Thymus (tissue), 11 donors: ENCODE results near the gene USP7. TPM values are rescaled to one million over a fixed set of nuclear protein-coding genes. Genes with fewer than 3 reads are reported as not detected.

ENCODE experiments used
- DNase-seq, 9 donors: peaks; one replicate each; pipeline ENCODE4 v3.0.0-alpha.2; 2013; ENCODE audit warnings: low spot score in 9 of 9, low read depth in 6 of 9, missing footprints in 1 of 9
- H3K27ac ChIP-seq, 2 donors: one replicate each; pipeline ENCODE4 v1.5.1; 2013; ENCODE audit warnings: control low read depth in 1 of 2, low read depth in 1 of 2, low read length in 1 of 2, mild to moderate bottlenecking in 1 of 2, moderate library complexity in 1 of 2
- H3K27me3 ChIP-seq, 2 donors: one replicate each; pipeline ENCODE4 v1.5.1; 2013; ENCODE audit warnings: low read length in 1 of 2; ENCODE audit not compliant: control insufficient read depth in 2 of 2, insufficient read depth in 1 of 2
- H3K36me3 ChIP-seq, 2 donors: one replicate each; pipeline ENCODE4 v1.5.1; 2013; ENCODE audit warnings: low read length in 1 of 2, mild to moderate bottlenecking in 1 of 2, moderate library complexity in 1 of 2; ENCODE audit not compliant: control insufficient read depth in 2 of 2, insufficient read depth in 2 of 2
- H3K4me1 ChIP-seq, 2 donors: one replicate each; pipeline ENCODE4 v1.5.1; 2013; ENCODE audit warnings: low read length in 2 of 2; ENCODE audit not compliant: control insufficient read depth in 2 of 2, insufficient read depth in 2 of 2
- H3K4me3 ChIP-seq, 2 donors: one replicate each; pipeline ENCODE4 v1.5.1; 2013; ENCODE audit warnings: low read length in 2 of 2, control low read depth in 1 of 2, mild to moderate bottlenecking in 1 of 2
- H3K9me3 ChIP-seq, 2 donors: one replicate each; pipeline ENCODE4 v1.5.1; 2013; ENCODE audit warnings: low read length in 1 of 2, mild to moderate bottlenecking in 1 of 2; ENCODE audit not compliant: control insufficient read depth in 2 of 2, insufficient read depth in 1 of 2
- WGBS: extraction: QIAGEN DNeasy Blood & Tissue Kit; methylation state at CpG from one replicate; pipeline ENCODE4 v1.1.7; 2013; 5-methylcytosine and 5-hydroxymethylcytosine counted together
- polyA plus RNA-seq: library from polyadenylated mRNA; stranded (reverse); fragments of 200-250 nt; gene quantifications from one replicate; pipeline ENCODE4 v1.2.3, GENCODE V29; 2013
- total RNA-seq: library from RNA; stranded (reverse); fragments of 120-200 nt; gene quantifications from one replicate; pipeline ENCODE4 v1.2.4, GENCODE V29; 2013
- donor health status: healthy.

The USP7 gene
- total and polyA plus RNA-seq, 2 donors = 58.3 to 75.1 TPM

DNA sequence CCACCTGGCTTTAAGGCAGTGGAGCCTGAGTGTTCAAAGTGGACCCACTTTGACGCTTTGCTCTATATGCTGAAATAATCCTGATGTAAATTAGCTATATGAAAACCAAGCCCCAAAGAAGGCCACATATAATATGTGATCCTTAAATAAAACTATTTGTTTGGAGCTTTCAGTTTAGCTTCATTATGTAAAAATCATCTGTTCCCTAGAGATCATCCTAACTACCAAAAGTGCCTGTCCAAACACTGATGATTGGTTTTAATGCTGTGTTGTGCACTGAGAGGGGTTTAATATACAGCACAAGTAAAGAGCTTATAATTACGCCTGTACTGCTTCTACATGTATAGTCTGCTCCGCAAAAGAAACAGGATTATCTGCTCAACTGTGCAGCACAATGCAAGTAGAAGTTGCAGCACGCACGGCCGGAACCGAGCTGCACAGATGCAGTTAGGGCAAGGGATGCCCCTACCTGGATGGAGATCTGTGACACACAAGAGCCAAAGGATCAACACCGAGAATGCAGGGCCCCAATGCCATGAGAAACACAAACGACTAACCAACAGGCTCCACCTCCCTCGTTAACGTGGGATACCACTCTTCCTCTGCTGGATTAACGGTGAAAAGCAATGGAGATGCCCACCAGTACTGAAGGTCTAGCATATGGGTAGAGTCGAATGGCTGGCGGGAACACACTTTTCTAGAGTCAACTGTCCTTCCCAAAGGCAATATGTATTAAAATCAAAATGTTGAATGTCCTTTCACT lies 20.5 kb downstream of the USP7 start:
- Histone ChIP-seq H3K36me3 (peaks cover 0 to 5% of the 10 kb centered on the region in 2 donors), H3K27ac (no peak overlapping the region), H3K9me3 (no peaks in the 10 kb centered on the region), H3K4me1 (peaks cover 47 to 52% of the 10 kb centered on the region in 2 donors), H3K4me3 (no peak overlapping the region), H3K27me3 (no peaks in the 10 kb centered on the region)
- WGBS = 88% methylated on average over 14 of the region's 14 CpGs
- DNase-seq = no peak

DNA sequence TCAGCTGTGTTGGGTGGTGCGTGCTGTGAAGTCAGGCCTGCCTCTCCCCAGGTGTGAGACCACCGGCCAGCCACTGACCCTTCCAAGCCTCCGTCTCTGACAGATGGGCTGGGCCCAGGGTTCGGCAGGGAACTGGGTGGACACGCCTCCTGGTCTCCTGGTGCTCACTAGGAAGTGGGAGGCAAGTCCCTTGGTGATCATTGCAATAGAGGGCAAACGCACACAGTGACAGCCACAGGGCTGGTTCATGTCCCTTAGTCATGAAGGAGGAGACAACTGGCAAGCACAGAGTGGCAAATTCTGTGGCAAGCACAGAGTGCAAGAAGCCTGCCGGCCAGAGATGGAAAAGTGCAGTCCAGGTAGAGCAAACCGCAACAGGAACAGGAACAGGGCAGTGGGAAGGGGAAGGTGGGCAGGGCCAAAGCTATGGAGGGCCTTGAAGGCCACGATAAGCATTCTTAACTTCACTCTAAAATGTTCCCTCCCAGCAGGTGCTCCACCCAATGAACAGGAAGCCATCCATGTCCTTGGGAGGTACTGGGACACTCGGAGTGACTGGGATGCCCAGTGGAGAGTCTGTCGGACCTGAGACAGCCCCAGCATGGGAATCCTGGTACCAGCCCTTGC lies 21.9 kb downstream of the USP7 start:
- Histone ChIP-seq H3K9me3 (no peaks in the 10 kb centered on the region), H3K27ac (no peak overlapping the region), H3K36me3 (peaks cover 0 to 5% of the 10 kb centered on the region in 2 donors), H3K4me1 (peaks cover 51 to 58% of the 10 kb centered on the region in 2 donors), H3K4me3 (no peak overlapping the region), H3K27me3 (no peaks in the 10 kb centered on the region)
- DNase-seq = no peak
- 86% methylated on average over 10 of the region's 11 CpGs for WGBS

DNA sequence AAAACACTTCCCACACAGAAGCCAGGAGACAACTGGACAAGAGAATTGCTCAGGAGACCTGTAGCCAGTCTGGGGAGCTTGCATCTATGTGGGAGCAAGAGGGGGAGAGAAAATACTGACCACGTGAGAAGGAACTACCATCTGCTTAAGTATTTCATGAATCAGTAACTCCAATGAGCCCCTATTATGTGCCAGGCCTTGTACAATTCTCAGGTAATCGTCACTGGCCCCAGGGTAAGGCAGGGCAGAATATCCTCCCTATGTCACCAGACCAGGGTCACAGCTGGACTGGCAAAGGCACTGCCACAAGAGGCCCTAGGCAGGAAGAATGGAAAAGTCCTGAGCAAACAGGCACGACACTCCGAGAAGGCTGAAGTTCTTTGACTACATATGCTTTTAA lies 25.9 kb downstream of the USP7 start:
- H3K4me3 ChIP-seq = no peak overlapping the region
- no peaks in the 10 kb centered on the region for H3K27me3 ChIP-seq
- H3K4me1 ChIP-seq = peaks cover 33 to 41% of the 10 kb centered on the region in 2 donors
- no peak for DNase-seq
- no peaks in the 10 kb centered on the region for H3K9me3 ChIP-seq
- WGBS = 92% methylated on average over 4 of the region's 4 CpGs
- H3K36me3 ChIP-seq = peaks cover 0 to 5% of the 10 kb centered on the region in 2 donors
- H3K27ac ChIP-seq = no peak overlapping the region

DNA sequence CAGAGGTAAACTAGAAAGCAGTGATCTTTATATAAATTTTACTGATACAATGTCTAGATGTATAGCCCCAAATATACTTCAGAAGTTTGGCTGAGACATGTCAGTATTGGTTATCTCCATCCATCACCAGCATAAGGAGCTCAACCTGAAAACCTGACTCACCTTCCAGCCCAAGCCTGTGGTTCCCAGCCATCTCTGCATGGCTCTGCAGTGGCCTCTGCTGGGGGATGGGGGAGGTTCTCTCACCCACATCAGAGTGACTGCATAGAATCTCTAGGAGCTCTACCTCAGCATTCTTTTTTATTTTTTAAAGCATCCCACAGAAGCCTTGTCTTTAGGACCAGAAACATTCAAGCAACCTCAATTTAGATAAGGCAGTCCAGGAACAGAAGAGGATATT lies 27.3 kb downstream of the USP7 start:
- no peak overlapping the region for H3K4me3 ChIP-seq
- H3K27ac ChIP-seq = peak overlapping the region in 1 of 2 donors; percentile 14
- no peaks in the 10 kb centered on the region for H3K27me3 ChIP-seq
- peaks cover 31 to 32% of the 10 kb centered on the region in 2 donors for H3K4me1 ChIP-seq
- DNase-seq = peak in 5 of 9 donors; percentile 59 to 82 (median 67)
- no peaks in the 10 kb centered on the region for H3K9me3 ChIP-seq
- peaks cover 0 to 3% of the 10 kb centered on the region in 2 donors for H3K36me3 ChIP-seq

DNA sequence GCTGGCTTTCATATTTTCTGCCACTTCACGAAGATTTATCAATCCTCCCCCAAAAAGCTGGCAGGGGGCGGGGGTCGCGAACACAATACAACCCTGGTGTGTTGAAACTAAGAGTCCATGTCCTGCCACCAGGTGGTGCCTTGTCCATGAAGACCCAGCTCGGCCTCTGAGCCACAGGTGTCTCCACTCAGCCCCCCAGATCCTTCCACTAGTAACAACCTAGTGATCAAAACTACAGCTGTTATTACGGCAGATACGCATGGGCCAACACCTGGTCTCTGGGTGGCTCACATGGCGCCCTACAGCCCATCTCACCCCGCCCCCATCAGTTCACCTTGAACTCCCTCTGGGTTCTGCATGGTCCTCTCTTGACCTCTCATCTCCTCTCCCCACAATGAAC lies 27.7 kb downstream of the USP7 start:
- WGBS = 61% methylated on average over 9 of the region's 9 CpGs
- Histone ChIP-seq H3K36me3 (peaks cover 0 to 3% of the 10 kb centered on the region in 2 donors), H3K27me3 (no peaks in the 10 kb centered on the region), H3K27ac (peak overlapping the region in 1 of 2 donors; percentile 14), H3K9me3 (no peaks in the 10 kb centered on the region), H3K4me3 (no peak overlapping the region), H3K4me1 (peaks cover 31 to 32% of the 10 kb centered on the region in 2 donors)
- DNase-seq = peak in 4 of 9 donors; percentile 36 to 64 (median 51)

DNA sequence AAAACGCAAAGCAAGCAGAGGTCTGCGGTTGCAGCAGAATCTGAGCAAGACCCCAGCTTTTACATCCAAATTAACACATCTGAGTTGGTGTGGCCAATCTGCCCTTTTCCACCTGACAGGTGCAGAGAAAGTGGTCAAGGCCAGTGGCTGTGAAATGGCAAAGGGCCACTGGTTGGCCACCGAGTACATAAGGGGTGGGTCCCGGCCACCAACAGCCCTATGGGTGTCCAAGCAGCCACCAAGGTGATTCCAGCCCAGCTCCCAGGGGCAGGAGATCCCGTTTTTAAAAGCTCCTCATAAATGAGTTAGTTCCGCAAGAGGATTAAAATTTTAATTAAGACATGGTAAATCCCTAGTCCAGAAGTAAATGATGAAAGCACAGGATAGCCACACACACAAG lies 29.1 kb downstream of the USP7 start:
- no peaks in the 10 kb centered on the region for H3K9me3 ChIP-seq
- H3K4me3 ChIP-seq = no peak overlapping the region
- no peaks in the 10 kb centered on the region for H3K27me3 ChIP-seq
- 95% methylated on average over 6 of the region's 6 CpGs for WGBS
- no peak overlapping the region for H3K27ac ChIP-seq
- H3K4me1 ChIP-seq = peaks cover 29 to 32% of the 10 kb centered on the region in 2 donors
- H3K36me3 ChIP-seq = peaks cover 7 to 9% of the 10 kb centered on the region in 2 donors
- no peak for DNase-seq

DNA sequence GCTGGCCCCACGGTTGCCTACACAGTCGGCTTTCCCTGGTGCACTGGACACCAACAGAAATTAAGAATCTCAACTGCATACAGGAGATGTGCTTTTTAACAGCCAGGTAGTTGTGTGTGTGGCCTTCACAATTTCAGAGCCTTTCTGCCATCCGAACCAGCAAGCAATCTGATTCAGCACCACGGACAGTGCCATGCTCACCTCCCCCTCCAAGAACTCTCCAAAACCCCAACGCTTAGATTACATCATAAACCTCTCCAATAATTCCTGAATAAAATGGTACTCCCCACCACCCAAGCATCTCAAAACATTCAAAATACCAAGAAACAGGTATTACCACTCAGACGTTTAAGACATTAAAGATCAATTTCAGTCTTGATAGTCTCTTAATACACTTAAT lies 31.8 kb downstream of the USP7 start:
- peak; percentile 32 to 80 (median 61) for DNase-seq
- no peaks in the 10 kb centered on the region for H3K9me3 ChIP-seq
- no peaks in the 10 kb centered on the region for H3K27me3 ChIP-seq
- 72% methylated on average over 6 of the region's 6 CpGs for WGBS
- H3K4me1 ChIP-seq = peaks cover 13 to 15% of the 10 kb centered on the region in 2 donors
- H3K36me3 ChIP-seq = peaks cover 27 to 29% of the 10 kb centered on the region in 2 donors
- H3K4me3 ChIP-seq = no peak overlapping the region
- no peak overlapping the region for H3K27ac ChIP-seq

DNA sequence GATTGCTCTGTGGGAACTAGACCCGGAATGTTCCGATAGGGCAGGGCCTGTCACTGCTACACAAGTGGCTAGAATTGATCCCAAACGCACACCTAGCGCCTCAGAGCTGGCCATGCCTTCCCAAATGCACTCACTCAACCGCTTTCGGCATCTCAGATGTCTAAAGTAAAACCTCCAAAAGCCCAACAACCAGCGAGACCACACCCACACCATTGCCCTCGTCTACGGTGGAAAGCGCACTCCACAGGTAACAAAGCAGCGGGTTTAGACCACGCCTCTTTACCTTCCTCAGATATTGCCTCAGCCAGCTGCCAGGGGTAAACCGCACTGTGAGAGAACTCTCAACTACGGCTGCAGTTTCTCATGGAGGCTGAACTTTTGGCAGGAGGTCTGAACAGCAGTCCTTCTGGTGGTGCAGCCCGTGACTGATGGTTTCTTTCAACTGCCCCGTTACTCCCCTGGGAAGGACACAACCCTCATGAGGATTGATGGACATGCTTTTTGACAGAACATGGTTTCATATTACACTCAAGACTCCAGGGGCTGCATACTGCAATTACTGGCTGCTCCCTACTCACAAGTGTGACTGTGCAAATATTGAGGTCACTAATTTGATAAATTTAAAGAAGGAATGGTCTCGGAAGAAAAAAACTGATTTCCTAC lies 34.5 kb downstream of the USP7 start:
- H3K9me3 ChIP-seq = no peaks in the 10 kb centered on the region
- no peaks in the 10 kb centered on the region for H3K27me3 ChIP-seq
- DNase-seq = no peak
- peaks cover 38 to 48% of the 10 kb centered on the region in 2 donors for H3K36me3 ChIP-seq
- no peak overlapping the region for H3K27ac ChIP-seq
- WGBS = 97% methylated on average over 17 of the region's 17 CpGs
- H3K4me3 ChIP-seq = no peak overlapping the region
- no peaks in the 10 kb centered on the region for H3K4me1 ChIP-seq

DNA sequence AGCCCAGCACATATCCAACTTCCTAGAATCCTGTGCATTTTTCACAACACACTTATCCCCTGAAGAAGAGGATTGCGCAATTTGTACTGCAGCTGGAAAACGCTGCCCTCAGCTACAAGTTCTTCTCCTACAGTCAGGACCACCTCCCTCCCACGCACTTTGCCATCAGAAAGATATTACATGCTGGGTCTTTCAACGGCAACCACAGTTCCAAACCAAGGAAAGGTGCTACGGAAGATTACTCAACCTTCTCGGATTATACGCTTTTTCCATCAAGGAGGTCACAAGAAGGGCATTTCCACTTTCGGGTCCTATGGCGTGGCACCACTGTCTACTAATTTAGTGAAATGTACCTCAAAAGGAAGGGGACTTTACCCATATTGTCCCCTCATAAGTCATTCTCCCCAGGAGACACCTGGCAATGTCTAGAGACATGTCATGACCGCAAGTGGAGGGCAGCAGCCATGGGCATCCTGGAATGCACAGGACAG lies 35.2 kb downstream of the USP7 start:
- no peaks in the 10 kb centered on the region for H3K27me3 ChIP-seq
- whole genome bisulfite sequencing = 95% methylated on average over 10 of the region's 10 CpGs
- no peaks in the 10 kb centered on the region for H3K4me1 ChIP-seq
- H3K4me3 ChIP-seq = no peak overlapping the region
- H3K9me3 ChIP-seq = no peaks in the 10 kb centered on the region
- no peak overlapping the region for H3K27ac ChIP-seq
- H3K36me3 ChIP-seq = peaks cover 43 to 52% of the 10 kb centered on the region in 2 donors
- no peak for DNase-seq
